Loucy (cell line): ENCODE data around the gene GPR150.

ENCODE experiments used
- H2AFZ ChIP-seq: fragments of 200-600 bp; sonication (generic); 2 replicates; pipeline ENCODE4 v1.6.0; 2016; ENCODE audit warnings: antibody characterized with exemption, mild to moderate bottlenecking, low read length, moderate library complexity
- H3F3A ChIP-seq: fragments of 200-600 bp; 2 replicates; pipeline ENCODE4 v1.6.0; 2016; ENCODE audit warnings: antibody characterized with exemption, low read depth, mild to moderate bottlenecking
- H3K27me3 ChIP-seq: fragments of 200-600 bp; sonication (generic); 2 replicates; pipeline ENCODE4 v1.6.1; 2014; ENCODE audit warnings: low read length, mild to moderate bottlenecking; ENCODE audit not compliant: insufficient read depth, poor library complexity, severe bottlenecking
- H3K36me3 ChIP-seq: fragments of 200-600 bp; sonication (generic); 2 replicates; pipeline ENCODE4 v1.6.1; 2016; ENCODE audit warnings: low read length; ENCODE audit not compliant: insufficient read depth
- H3K4me1 ChIP-seq: fragments of 200-600 bp; sonication (generic); 2 replicates; pipeline ENCODE4 v1.5.1; 2014; ENCODE audit warnings: low read length, mild to moderate bottlenecking; ENCODE audit not compliant: insufficient read depth, poor library complexity, severe bottlenecking
- H3K4me2 ChIP-seq: fragments of 200-600 bp; sonication (generic); 2 replicates; pipeline ENCODE4 v1.6.0; 2014; ENCODE audit warnings: antibody characterized with exemption, low read length, low read depth, mild to moderate bottlenecking; ENCODE audit not compliant: poor library complexity, severe bottlenecking
- H3K4me3 ChIP-seq: fragments of 200-600 bp; sonication (generic); 2 replicates; pipeline ENCODE4 v1.5.1; 2014; ENCODE audit warnings: low read length, mild to moderate bottlenecking, mixed read lengths; ENCODE audit not compliant: poor library complexity, severe bottlenecking
- H3K79me2 ChIP-seq: fragments of 200-600 bp; sonication (generic); 2 replicates; pipeline ENCODE4 v1.6.1; 2014; ENCODE audit warnings: low read length; ENCODE audit not compliant: insufficient read depth
- H3K9ac ChIP-seq: fragments of 200-600 bp; sonication (generic); 2 replicates; pipeline ENCODE4 v1.6.0; 2014; ENCODE audit warnings: mild to moderate bottlenecking, low read depth, low read length, moderate library complexity; ENCODE audit not compliant: poor library complexity, severe bottlenecking
- H3K9me2 ChIP-seq: fragments of 200-600 bp; sonication (generic); replicated peaks from 2 replicates; pipeline ENCODE4 v1.6.1; 2016; ENCODE audit warnings: low read depth, low read length, mixed read lengths
- H3K9me3 ChIP-seq: fragments of 200-600 bp; sonication (generic); 2 replicates; pipeline ENCODE4 v1.6.1; 2014; ENCODE audit warnings: mild to moderate bottlenecking, antibody characterized with exemption, low read length, low read depth; ENCODE audit not compliant: insufficient read depth
- H4K20me1 ChIP-seq: fragments of 200-600 bp; sonication (generic); 2 replicates; pipeline ENCODE4 v1.6.0; 2014; ENCODE audit warnings: antibody characterized with exemption, low read length, mild to moderate bottlenecking; ENCODE audit not compliant: insufficient read depth, poor library complexity, severe bottlenecking
- EZH2phosphoT487 ChIP-seq: fragments of 200-600 bp; IDR thresholded peaks from 2 replicates; pipeline ENCODE4 v1.6.1; 2018; ENCODE audit warnings: antibody characterized with exemption, mild to moderate bottlenecking, moderate library complexity, borderline replicate concordance
- TF ChIP-seq, protein P1 (sequence below): fragments of 200-600 bp; sonication (generic); conservative IDR thresholded peaks from 2 replicates; pipeline ENCODE4 v1.5.1; 2014; ENCODE audit warnings: mild to moderate bottlenecking, antibody characterized with exemption, low read length

GPR150 gene

DNA sequence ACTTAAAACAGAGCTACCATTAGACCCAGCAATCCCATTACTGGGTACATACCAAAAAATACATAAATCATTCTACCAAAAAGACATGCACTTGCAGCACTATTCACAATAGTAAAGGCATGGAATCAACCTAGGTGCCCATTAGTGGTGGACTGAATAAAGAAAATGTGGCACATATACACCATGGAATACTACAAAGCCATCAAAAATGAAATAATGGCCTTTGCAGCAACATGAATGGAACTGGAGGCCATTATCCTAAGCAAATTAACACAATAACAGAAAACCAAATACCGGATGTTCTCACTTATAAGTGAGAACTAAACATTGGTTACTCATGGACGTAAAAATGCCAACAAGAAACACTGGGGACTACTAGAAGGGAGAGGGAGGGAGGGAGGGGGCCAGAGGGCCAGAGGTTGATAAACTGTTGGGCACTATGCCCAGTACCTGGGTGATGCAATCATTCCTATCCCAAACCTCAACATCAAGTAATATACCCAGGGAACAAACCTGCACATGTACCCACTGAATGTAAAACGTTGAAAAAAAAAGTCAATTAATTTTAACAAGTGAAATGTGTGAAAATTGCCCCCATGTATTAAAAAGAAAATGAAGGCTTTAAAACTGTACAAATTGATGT lies 24.5 kb upstream of the GPR150 start:
- Histone ChIP-seq H3K9me2 (no peaks in the 10 kb centered on the region), H3F3A (0 out of 2 replicates have a peak, but pooled peaks cover 4% of the 10 kb centered on the region), H3K4me1 (peaks cover 17% of the 10 kb centered on the region), H3K79me2 (no peaks in the 10 kb centered on the region), H3K4me3 (no peak overlapping the region), H3K4me2 (no peak overlapping the region), H3K9ac (no peak overlapping the region), H3K9me3 (no peaks in the 10 kb centered on the region), H3K27me3 (no peaks in the 10 kb centered on the region), H4K20me1 (no peaks in the 10 kb centered on the region), H2AFZ (no peak overlapping the region), H3K36me3 (no peaks in the 10 kb centered on the region)
- TF ChIP-seq, protein P1, sequence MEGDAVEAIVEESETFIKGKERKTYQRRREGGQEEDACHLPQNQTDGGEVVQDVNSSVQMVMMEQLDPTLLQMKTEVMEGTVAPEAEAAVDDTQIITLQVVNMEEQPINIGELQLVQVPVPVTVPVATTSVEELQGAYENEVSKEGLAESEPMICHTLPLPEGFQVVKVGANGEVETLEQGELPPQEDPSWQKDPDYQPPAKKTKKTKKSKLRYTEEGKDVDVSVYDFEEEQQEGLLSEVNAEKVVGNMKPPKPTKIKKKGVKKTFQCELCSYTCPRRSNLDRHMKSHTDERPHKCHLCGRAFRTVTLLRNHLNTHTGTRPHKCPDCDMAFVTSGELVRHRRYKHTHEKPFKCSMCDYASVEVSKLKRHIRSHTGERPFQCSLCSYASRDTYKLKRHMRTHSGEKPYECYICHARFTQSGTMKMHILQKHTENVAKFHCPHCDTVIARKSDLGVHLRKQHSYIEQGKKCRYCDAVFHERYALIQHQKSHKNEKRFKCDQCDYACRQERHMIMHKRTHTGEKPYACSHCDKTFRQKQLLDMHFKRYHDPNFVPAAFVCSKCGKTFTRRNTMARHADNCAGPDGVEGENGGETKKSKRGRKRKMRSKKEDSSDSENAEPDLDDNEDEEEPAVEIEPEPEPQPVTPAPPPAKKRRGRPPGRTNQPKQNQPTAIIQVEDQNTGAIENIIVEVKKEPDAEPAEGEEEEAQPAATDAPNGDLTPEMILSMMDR, result no peak
- TF ChIP-seq EZH2phosphoT487, result no peak

DNA sequence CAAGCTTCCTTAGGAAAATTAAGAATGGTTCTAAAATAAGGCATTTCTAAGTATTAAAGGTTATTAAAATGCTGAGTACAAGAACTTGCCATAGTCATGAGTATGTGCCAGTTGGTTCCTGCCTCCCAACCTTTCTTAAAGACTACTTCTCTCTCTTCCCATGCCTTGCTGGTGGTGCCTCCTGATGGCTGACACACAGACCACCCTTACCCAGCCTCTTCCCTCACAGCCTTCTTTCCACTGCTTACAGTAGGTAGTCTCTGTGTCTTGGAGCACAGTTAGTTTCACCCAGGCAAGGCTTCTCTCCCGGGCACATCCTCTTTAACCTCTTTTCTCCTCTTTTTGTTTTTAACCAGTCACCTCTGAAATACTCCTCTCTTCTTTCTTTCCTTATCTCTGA lies 20.6 kb upstream of the GPR150 start:
- Histone ChIP-seq H3K4me3 (no peak overlapping the region), H4K20me1 (no peaks in the 10 kb centered on the region), H2AFZ (no peak overlapping the region), H3K9ac (no peak overlapping the region), H3K4me1 (peaks cover 11% of the 10 kb centered on the region), H3K9me2 (no peaks in the 10 kb centered on the region), H3K79me2 (no peaks in the 10 kb centered on the region), H3K27me3 (no peaks in the 10 kb centered on the region), H3K9me3 (no peaks in the 10 kb centered on the region), H3F3A (no peaks in the 10 kb centered on the region), H3K36me3 (no peaks in the 10 kb centered on the region), H3K4me2 (no peak overlapping the region)
- TF ChIP-seq, protein P1, result no peak
- TF ChIP-seq EZH2phosphoT487, result no peak

DNA sequence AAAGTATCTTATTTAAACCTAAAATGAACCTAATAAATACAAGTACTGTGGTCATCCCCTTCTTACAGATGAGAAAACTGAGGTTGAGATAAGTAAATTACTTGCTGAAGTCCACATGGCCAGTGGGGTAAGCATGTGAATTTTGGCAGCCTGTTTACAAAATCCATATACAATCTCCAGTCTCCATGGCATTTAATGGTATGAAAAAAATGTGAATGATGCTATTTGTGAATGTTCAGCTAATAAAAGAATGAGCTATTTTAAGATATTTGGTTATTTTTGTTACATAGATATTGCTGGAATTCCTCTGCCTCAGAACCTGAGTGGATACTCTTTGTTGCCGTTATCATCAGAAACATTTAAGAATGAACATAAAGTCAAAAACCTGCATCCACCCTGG lies 19.3 kb upstream of the GPR150 start:
- no peaks in the 10 kb centered on the region for H3K9me3 ChIP-seq
- no peaks in the 10 kb centered on the region for H3F3A ChIP-seq
- H3K27me3 ChIP-seq, result no peaks in the 10 kb centered on the region
- no peaks in the 10 kb centered on the region for H4K20me1 ChIP-seq
- TF ChIP-seq EZH2phosphoT487, result no peak
- TF ChIP-seq, protein P1, result no peak
- H3K4me3 ChIP-seq, result no peak overlapping the region
- H3K36me3 ChIP-seq, result no peaks in the 10 kb centered on the region
- no peak overlapping the region for H2AFZ ChIP-seq
- H3K9me2 ChIP-seq, result no peaks in the 10 kb centered on the region
- no peaks in the 10 kb centered on the region for H3K79me2 ChIP-seq
- no peak overlapping the region for H3K9ac ChIP-seq
- no peak overlapping the region for H3K4me2 ChIP-seq
- H3K4me1 ChIP-seq, result peaks cover 11% of the 10 kb centered on the region
